ENCODE results near the gene RAET1L.

Gene RAET1L

GRCh38 chr6:150056156-150056555 is 30.8 kb upstream of the RAET1L start:
- TF ChIP-seq CTCF (IDR thresholded peaks at IDR 0.05; ENCODE audit: insufficient read depth, missing control alignments): no peak
- FAIRE-seq (no peak), DNase-seq (ENCODE audit: insufficient read length, low spot score) (no peak)

GRCh38 chr6:150055131-150055530 is 29.8 kb upstream of the RAET1L start:
- FAIRE-seq: no peak
- no peak for TF ChIP-seq CTCF (IDR thresholded peaks at IDR 0.05; ENCODE audit: insufficient read depth, missing control alignments)

GRCh38 chr6:150053450-150053849 is 28.1 kb upstream of the RAET1L start:
- FAIRE-seq (no peak), DNase-seq (ENCODE audit: insufficient read length, low spot score) (no peak)
- no peak for TF ChIP-seq CTCF (IDR thresholded peaks at IDR 0.05; ENCODE audit: insufficient read depth, missing control alignments)

More at GRCh38 chr6:150055131-150055530, 29.8 kb upstream of the RAET1L start:
- DNase-seq (ENCODE audit: insufficient read length, low spot score): no peak

GRCh38 chr6:150050846-150051245 is 25.5 kb upstream of the RAET1L start:
- no peak for DNase-seq (ENCODE audit: insufficient read length, low spot score)
- FAIRE-seq: no peak
- no peak for TF ChIP-seq CTCF (IDR thresholded peaks at IDR 0.05; ENCODE audit: insufficient read depth, missing control alignments)

GRCh38 chr6:150048099-150048498 is 22.8 kb upstream of the RAET1L start:
- DNase-seq (ENCODE audit: insufficient read length, low spot score) (no peak), FAIRE-seq (no peak)
- TF ChIP-seq CTCF (IDR thresholded peaks at IDR 0.05; ENCODE audit: insufficient read depth, missing control alignments): no peak

- no peak for TF ChIP-seq CTCF (IDR thresholded peaks at IDR 0.05; ENCODE audit: insufficient read depth, missing control alignments)
- DNase-seq (ENCODE audit: insufficient read length, low spot score) (no peak), FAIRE-seq (no peak)
Measured at GRCh38 chr6:150046943-150047342, 21.6 kb upstream of the RAET1L start.

GRCh38 chr6:150044621-150045145 is 19.4 kb upstream of the RAET1L start:
- no peak for FAIRE-seq
- no peak for DNase-seq (ENCODE audit: insufficient read length, low spot score)
- TF ChIP-seq CTCF (IDR thresholded peaks at IDR 0.05; ENCODE audit: insufficient read depth, missing control alignments): no peak

Data from D721Med (cell line).